ENCODE results near the gene EXOC4.

EXOC4 gene

GRCh38 chr7:133730360-133730759 lies 477.5 kb downstream of the EXOC4 start:
- DNase-seq, result no peak

- no peak for DNase-seq
Measured at GRCh38 chr7:133733401-133733800, 480.5 kb downstream of the EXOC4 start.

GRCh38 chr7:133735222-133735621 lies 482.3 kb downstream of the EXOC4 start:
- no peak for DNase-seq

- DNase-seq, result no peak
Measured at GRCh38 chr7:133739817-133740216, 486.9 kb downstream of the EXOC4 start.

GRCh38 chr7:133741078-133741477 lies 488.2 kb downstream of the EXOC4 start:
- no peak for DNase-seq

GRCh38 chr7:133741703-133742102 lies 488.8 kb downstream of the EXOC4 start:
- DNase-seq, result no peak

- DNase-seq, result no peak
Measured at GRCh38 chr7:133742709-133743538, 490.0 kb downstream of the EXOC4 start.

GRCh38 chr7:133744451-133744850 lies 491.6 kb downstream of the EXOC4 start:
- no peak for DNase-seq

- no peak for DNase-seq
Measured at GRCh38 chr7:133746305-133746704, 493.4 kb downstream of the EXOC4 start.

- no peak for DNase-seq
Measured at GRCh38 chr7:133746847-133747246, 494.0 kb downstream of the EXOC4 start.

- DNase-seq, result no peak
Measured at GRCh38 chr7:133748443-133749407, 495.8 kb downstream of the EXOC4 start.

- no peak for DNase-seq
Measured at GRCh38 chr7:133750287-133750686, 497.4 kb downstream of the EXOC4 start.

GRCh38 chr7:133751079-133751478 lies 498.2 kb downstream of the EXOC4 start:
- DNase-seq, result no peak

GRCh38 chr7:133753513-133753912 lies 500.6 kb downstream of the EXOC4 start:
- DNase-seq, result no peak

- no peak for DNase-seq
Measured at GRCh38 chr7:133754708-133755107, 501.8 kb downstream of the EXOC4 start.

GRCh38 chr7:133755901-133756300 lies 503.0 kb downstream of the EXOC4 start:
- DNase-seq, result no peak

GRCh38 chr7:133761443-133761842 lies 508.6 kb downstream of the EXOC4 start:
- DNase-seq, result no peak

- DNase-seq, result no peak
Measured at GRCh38 chr7:133763076-133763640, 510.3 kb downstream of the EXOC4 start.

- no peak for DNase-seq
Measured at GRCh38 chr7:133769668-133770067, 516.8 kb downstream of the EXOC4 start.

GRCh38 chr7:133770863-133771492 lies 518.1 kb downstream of the EXOC4 start:
- DNase-seq, result no peak

- DNase-seq, result no peak
Measured at GRCh38 chr7:133771788-133772419, 519.0 kb downstream of the EXOC4 start.

- DNase-seq, result no peak
Measured at GRCh38 chr7:133773601-133774000, 520.7 kb downstream of the EXOC4 start.

Measured in activated effector memory CD4-positive, alpha-beta T cell treated with anti-CD3 and anti-CD28 coated beads, Interleukin-2, amount 50 U/mL, for 16 hours (primary cell).